C4-2B (cell line): ENCODE data around the gene PISD.
"Not testable (repeated sequence)": the region's sequence is repeated elsewhere in the genome, so short reads cannot be mapped to it uniquely, and the experiment has no call there.

Experiments used
- H3K27ac ChIP-seq: fragments of 450-650 bp; 2 replicates; pipeline ENCODE4 v1.5.1; 2017
- ZFX ChIP-seq: fragments of 450-650 bp; IDR thresholded peaks from 2 replicates; pipeline ENCODE4 v1.6.1; 2017
- TF ChIP-seq, protein P1 (sequence below): fragments of 450-650 bp; conservative IDR thresholded peaks from 2 replicates; pipeline ENCODE4 v1.5.1; 2017; ENCODE audit warnings: mild to moderate bottlenecking

Gene PISD

DNA sequence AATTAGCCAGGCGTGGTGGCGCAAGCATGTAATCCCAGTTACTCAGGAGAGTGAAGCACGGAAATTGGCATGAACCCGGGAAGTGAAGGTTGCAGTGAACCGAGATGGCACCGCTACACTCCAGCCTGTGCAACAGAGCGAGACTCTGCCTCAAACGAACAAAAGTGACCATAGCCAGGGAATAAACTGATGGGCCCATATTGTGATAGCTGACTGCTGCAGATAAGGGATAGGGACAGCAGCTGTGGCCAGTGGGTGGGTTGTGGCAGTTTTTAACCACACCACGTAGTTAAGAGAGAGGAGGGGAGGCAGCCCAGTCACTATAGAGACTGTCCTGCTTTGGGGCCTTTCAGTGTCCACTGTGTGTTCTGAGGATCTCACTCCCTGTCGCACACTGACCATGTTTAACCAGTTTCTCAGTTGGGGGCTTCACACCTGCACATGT, 58.9 kb downstream of the PISD start:
- H3K27ac ChIP-seq, result no peak overlapping the region

GRCh38 chr22:31602259-31602952, 59.6 kb downstream of the PISD start:
- TF ChIP-seq, protein P1, sequence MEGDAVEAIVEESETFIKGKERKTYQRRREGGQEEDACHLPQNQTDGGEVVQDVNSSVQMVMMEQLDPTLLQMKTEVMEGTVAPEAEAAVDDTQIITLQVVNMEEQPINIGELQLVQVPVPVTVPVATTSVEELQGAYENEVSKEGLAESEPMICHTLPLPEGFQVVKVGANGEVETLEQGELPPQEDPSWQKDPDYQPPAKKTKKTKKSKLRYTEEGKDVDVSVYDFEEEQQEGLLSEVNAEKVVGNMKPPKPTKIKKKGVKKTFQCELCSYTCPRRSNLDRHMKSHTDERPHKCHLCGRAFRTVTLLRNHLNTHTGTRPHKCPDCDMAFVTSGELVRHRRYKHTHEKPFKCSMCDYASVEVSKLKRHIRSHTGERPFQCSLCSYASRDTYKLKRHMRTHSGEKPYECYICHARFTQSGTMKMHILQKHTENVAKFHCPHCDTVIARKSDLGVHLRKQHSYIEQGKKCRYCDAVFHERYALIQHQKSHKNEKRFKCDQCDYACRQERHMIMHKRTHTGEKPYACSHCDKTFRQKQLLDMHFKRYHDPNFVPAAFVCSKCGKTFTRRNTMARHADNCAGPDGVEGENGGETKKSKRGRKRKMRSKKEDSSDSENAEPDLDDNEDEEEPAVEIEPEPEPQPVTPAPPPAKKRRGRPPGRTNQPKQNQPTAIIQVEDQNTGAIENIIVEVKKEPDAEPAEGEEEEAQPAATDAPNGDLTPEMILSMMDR, result no peak
- TF ChIP-seq ZFX, result no peak

More for the DNA sequence above, 58.9 kb downstream of the PISD start:
- TF ChIP-seq, protein P1, result no peak
- TF ChIP-seq ZFX, result no peak

GRCh38 chr22:31595271-31595670, 66.7 kb downstream of the PISD start:
- H3K27ac ChIP-seq, result no peak overlapping the region
- no peak for TF ChIP-seq ZFX

More at GRCh38 chr22:31602259-31602952, 59.6 kb downstream of the PISD start:
- H3K27ac ChIP-seq, result no peak overlapping the region

DNA sequence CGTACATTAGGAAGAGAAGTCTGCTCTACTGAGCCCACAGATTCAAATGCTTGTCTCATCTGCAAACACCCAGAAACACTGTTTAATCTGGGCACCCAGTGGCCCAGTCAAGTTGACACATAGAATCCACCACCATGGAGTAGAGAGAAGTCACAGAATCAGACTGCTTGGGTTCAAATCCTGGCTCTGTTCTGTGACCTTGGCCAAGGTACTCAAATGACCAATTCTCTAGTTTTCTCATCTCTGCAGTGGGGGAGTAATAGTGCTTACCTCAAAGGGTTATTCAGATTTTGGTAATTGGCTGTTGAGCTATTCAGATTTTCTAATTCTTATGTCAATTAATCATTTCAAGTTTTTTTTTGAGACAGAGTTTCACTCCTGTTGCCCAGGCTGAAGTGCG, 71.9 kb downstream of the PISD start:
- not testable (repeated sequence) for H3K27ac ChIP-seq

GRCh38 chr22:31588970-31589675, 72.9 kb downstream of the PISD start:
- no peak overlapping the region for H3K27ac ChIP-seq
- TF ChIP-seq, protein P1, result no peak
- no peak for TF ChIP-seq ZFX

DNA sequence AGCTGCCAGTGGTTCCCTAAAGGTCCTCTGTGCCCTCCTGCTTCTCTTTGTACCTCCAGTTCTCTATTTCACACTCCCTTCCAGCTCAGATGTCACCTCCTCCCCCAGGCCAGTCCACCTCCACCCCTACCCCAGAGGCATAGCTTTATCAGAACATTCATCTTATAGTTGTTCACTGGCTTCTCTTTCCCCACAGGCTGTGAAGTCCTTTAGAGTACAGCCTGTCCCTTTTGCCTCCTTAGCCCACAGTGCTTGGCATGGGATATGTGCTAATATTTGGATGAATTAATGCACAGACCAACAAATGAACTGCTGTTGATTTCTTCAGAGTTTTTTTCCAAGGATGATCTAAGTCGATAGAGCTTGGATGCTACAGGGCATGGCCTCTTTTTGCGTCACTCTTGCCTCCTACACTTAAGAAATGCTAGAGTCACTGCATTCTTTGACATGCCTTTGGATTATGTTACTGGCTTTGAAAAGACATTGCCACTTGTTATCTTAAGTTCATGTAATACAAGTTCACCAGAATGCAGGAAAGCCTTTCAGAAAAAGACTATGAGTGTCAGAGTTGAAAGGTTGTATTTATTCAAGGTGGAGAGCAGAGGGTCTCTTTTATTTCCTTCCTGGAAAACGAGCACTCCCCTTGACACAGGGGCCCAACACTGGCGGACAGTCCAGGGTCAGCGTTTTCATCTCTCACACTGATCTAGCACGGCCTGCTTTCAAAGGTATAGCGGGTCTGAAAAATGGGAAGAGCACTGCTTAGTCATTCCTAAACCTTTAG, 75.7 kb downstream of the PISD start:
- TF ChIP-seq, protein P1, result no peak
- TF ChIP-seq ZFX, result no peak
- H3K27ac ChIP-seq, result peak overlapping the region; percentile 33; the same call in 1 of the 2 replicates

GRCh38 chr22:31585161-31585859, 76.7 kb downstream of the PISD start:
- TF ChIP-seq, protein P1, result no peak
- TF ChIP-seq ZFX, result no peak
- H3K27ac ChIP-seq, result peak overlapping the region; percentile 33; the same call in 1 of the 2 replicates
